Upper lobe of left lung (tissue), 6 donors: ENCODE measurements around the gene FADS6. TPM values are rescaled to one million over a fixed set of nuclear protein-coding genes. Genes with fewer than 3 reads are reported as not detected.

Experiments used
- ATAC-seq, 2 donors: fragments of 200-7000 bp; cut with Tn5 transposase; one replicate each; pipeline ENCODE4 v1.9.1; 2022; ENCODE audit warnings: mild to moderate bottlenecking in 2 of 2, moderate library complexity in 2 of 2; ENCODE audit not compliant: low FRiP score in 2 of 2
- DNase-seq, 2 donors: peaks; one replicate each; pipeline ENCODE4 v3.0.0-alpha.2; 2019 to 2020
- H3K27ac ChIP-seq, 4 donors: fragments of 200-600 bp; sonication (generic); one replicate each; pipeline ENCODE4 v1.5.1; 2016 to 2019
- H3K27me3 ChIP-seq, 4 donors: fragments of 200-600 bp; sonication (generic); one replicate each; pipeline ENCODE4 v1.5.1; 2017 to 2019
- H3K36me3 ChIP-seq, 4 donors: fragments of 200-600 bp; sonication (generic); one replicate each; pipeline ENCODE4 v1.5.1; 2016 to 2019
- H3K4me1 ChIP-seq, 4 donors: fragments of 200-600 bp; sonication (generic); one replicate each; pipeline ENCODE4 v1.5.1; 2018 to 2019
- H3K4me3 ChIP-seq, 4 donors: fragments of 200-600 bp; sonication (generic); one replicate each; pipeline ENCODE4 v1.5.1; 2017 to 2019; ENCODE audit warnings: mild to moderate bottlenecking in 2 of 4, moderate library complexity in 1 of 4
- H3K9me3 ChIP-seq, 4 donors: fragments of 200-600 bp; sonication (generic); one replicate each; pipeline ENCODE4 v1.5.1; 2018 to 2019
- CTCF ChIP-seq, 6 experiments: fragments of 450-650 bp in 4 of 6; fragments of 200-600 bp in 2 of 6; sonication (generic) in 2 of 6; IDR thresholded peaks; one replicate each; pipeline ENCODE4 v1.5.1; 2016 to 2019; ENCODE audit warnings: antibody characterized with exemption in 6 of 6
- EP300 ChIP-seq, 4 donors: sonication (generic); formaldehyde crosslinking; IDR thresholded peaks; one replicate each; pipeline ENCODE4 v1.5.1; 2017; ENCODE audit warnings: antibody characterized with exemption in 4 of 4, control low read depth in 2 of 4
- POLR2A ChIP-seq, 4 donors: fragments of 450-650 bp; IDR thresholded peaks; one replicate each; pipeline ENCODE4 v1.5.1; 2016 to 2017; ENCODE audit warnings: antibody characterized with exemption in 4 of 4, mild to moderate bottlenecking in 2 of 4
- POLR2AphosphoS5 ChIP-seq, 2 donors: sonication (generic); formaldehyde crosslinking; IDR thresholded peaks; one replicate each; pipeline ENCODE4 v1.5.1; 2017; ENCODE audit warnings: antibody characterized with exemption in 2 of 2
- WGBS, 2 donors: methylation state at CpG; one replicate each; pipeline ENCODE4 v1.1.5; 2017 to 2018; 5-methylcytosine and 5-hydroxymethylcytosine counted together
- total RNA-seq, 6 donors: library from RNA; depleted of rRNA in 4 of 6; stranded (reverse); fragments of >200 nt in 4 of 6; gene quantifications; one replicate each; pipeline versions ENCODE4 v1.1.0 to v1.2.1, GENCODE V29; 2016 to 2021
- donor health status: DM: no; HTN: no; CAD: no; lungs with moderate emphysema.
- donor health status: DM: no; HTN: yes; CAD: no; lungs with severe emphysema.

Gene FADS6
- total RNA-seq, 6 donors from 2014 or later: not detected

- ATAC-seq (no peak), DNase-seq (no peak)
- WGBS, 2 donors: 90 to 100% methylated on average over 3 to 7 of the region's 7 CpGs
- H3K27me3 ChIP-seq: peaks cover 0 to 26% (median 15%) of the 10 kb centered on the region in 4 donors
- no peak overlapping the region for H3K27ac ChIP-seq
- no peaks in the 10 kb centered on the region for H3K36me3 ChIP-seq
- H3K9me3 ChIP-seq: no peaks in the 10 kb centered on the region
- H3K4me3 ChIP-seq: no peak overlapping the region
- TF ChIP-seq POLR2A (IDR thresholded peaks at IDR 0.05): no peak
- TF ChIP-seq POLR2AphosphoS5 (IDR thresholded peaks at IDR 0.05): no peak
- TF ChIP-seq CTCF (IDR thresholded peaks at IDR 0.05): no peak
- TF ChIP-seq EP300 (IDR thresholded peaks at IDR 0.05): no peak
- H3K4me1 ChIP-seq: peaks cover 10 to 19% (median 15%) of the 10 kb centered on the region in 4 donors
Measured at GRCh38 chr17:74890554-74890953, 2.9 kb downstream of the FADS6 start.

GRCh38 chr17:74888469-74888868 lies 5.0 kb downstream of the FADS6 start:
- DNase-seq (no peak), ATAC-seq (no peak)
- Histone ChIP-seq H3K27me3 (peaks cover 0 to 14% (median 9%) of the 10 kb centered on the region in 4 donors), H3K9me3 (no peaks in the 10 kb centered on the region), H3K4me3 (no peak overlapping the region), H3K27ac (no peak overlapping the region), H3K36me3 (no peaks in the 10 kb centered on the region), H3K4me1 (peaks cover 5 to 14% (median 10%) of the 10 kb centered on the region in 4 donors)
- no peak for TF ChIP-seq EP300 (IDR thresholded peaks at IDR 0.05)
- TF ChIP-seq POLR2AphosphoS5 (IDR thresholded peaks at IDR 0.05): no peak
- no peak for TF ChIP-seq CTCF (IDR thresholded peaks at IDR 0.05)
- TF ChIP-seq POLR2A (IDR thresholded peaks at IDR 0.05): no peak
- WGBS, 2 donors: 52 to 66% methylated on average over 10 to 12 of the region's 13 CpGs

GRCh38 chr17:74883241-74883745 lies 10.1 kb downstream of the FADS6 start:
- no peak for DNase-seq
- H3K36me3 ChIP-seq: no peaks in the 10 kb centered on the region
- peak in 1 of 2 donors; percentile 62 for ATAC-seq
- WGBS, 2 donors: 55 to 58% methylated on average over 15 of the region's 15 CpGs
- H3K4me1 ChIP-seq: no peaks in the 10 kb centered on the region
- no peak overlapping the region for H3K4me3 ChIP-seq
- H3K9me3 ChIP-seq: no peaks in the 10 kb centered on the region
- no peaks in the 10 kb centered on the region for H3K27me3 ChIP-seq
- no peak overlapping the region for H3K27ac ChIP-seq
- TF ChIP-seq POLR2AphosphoS5 (IDR thresholded peaks at IDR 0.05) (no peak), CTCF (IDR thresholded peaks at IDR 0.05) (no peak), EP300 (IDR thresholded peaks at IDR 0.05) (no peak), POLR2A (IDR thresholded peaks at IDR 0.05) (no peak)

GRCh38 chr17:74882517-74883240 lies 10.8 kb downstream of the FADS6 start:
- Histone ChIP-seq H3K4me3 (no peak overlapping the region), H3K36me3 (no peaks in the 10 kb centered on the region), H3K9me3 (no peaks in the 10 kb centered on the region), H3K27me3 (no peaks in the 10 kb centered on the region), H3K27ac (no peak overlapping the region), H3K4me1 (no peaks in the 10 kb centered on the region)
- DNase-seq (no peak), ATAC-seq (peak in 1 of 2 donors; percentile 12)
- TF ChIP-seq EP300 (IDR thresholded peaks at IDR 0.05) (no peak), POLR2AphosphoS5 (IDR thresholded peaks at IDR 0.05) (no peak), CTCF (IDR thresholded peaks at IDR 0.05) (no peak), POLR2A (IDR thresholded peaks at IDR 0.05) (no peak)
- 72 to 78% methylated on average over 10 to 20 of the region's 20 CpGs for WGBS, 2 donors
